AML-193 (cell line): ENCODE results near the gene GPM6B.
"Not testable (repeated sequence)": the region's sequence is repeated elsewhere in the genome, so short reads cannot be mapped to it uniquely, and the experiment has no call there.

Experiments
- DNase-seq, 2 experiments: peaks; one replicate each; lab custom pipeline; 2025; lab: John Stamatoyannopoulos, UW

The GPM6B gene

DNA sequence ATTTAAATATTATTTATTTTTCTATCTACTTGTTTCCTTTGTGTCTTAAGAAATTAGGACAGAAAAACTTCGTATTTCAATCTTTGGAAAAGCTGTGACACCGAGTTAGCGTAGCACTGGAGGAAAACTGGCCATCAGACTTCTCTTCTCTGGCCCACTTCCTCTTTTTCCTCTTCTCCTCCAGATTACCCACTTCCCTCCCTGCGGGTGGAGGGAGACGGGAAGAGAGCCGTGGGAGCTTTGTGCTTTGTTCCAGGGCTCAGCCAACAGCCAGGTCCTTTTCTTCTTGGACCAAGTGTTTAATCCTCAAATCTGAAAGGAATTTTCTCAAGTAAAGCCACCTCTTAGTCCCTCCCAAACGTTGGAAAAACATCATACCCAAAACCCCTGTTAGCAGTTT lies 52.6 kb downstream of the GPM6B start:
- no peak for DNase-seq

DNA sequence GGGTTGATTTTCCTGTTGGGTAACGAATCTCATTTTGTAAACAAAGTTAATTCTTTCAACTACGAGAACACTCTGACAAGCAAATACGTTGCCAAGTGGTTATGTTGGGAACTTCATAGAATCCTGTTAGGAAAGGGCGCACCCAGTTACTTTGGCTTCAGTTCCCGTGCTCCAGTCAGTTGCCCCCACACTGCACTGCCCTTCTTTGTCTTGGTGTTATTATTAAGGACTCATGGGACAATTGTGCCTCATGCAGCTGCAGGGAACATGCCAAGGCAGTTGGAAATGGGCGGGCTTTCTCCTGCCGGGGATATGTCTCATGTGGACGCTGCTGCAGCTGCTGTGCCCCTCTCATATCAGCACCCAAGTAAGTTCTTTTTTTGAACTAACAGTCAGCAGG lies 53.4 kb downstream of the GPM6B start:
- DNase-seq, result no peak

DNA sequence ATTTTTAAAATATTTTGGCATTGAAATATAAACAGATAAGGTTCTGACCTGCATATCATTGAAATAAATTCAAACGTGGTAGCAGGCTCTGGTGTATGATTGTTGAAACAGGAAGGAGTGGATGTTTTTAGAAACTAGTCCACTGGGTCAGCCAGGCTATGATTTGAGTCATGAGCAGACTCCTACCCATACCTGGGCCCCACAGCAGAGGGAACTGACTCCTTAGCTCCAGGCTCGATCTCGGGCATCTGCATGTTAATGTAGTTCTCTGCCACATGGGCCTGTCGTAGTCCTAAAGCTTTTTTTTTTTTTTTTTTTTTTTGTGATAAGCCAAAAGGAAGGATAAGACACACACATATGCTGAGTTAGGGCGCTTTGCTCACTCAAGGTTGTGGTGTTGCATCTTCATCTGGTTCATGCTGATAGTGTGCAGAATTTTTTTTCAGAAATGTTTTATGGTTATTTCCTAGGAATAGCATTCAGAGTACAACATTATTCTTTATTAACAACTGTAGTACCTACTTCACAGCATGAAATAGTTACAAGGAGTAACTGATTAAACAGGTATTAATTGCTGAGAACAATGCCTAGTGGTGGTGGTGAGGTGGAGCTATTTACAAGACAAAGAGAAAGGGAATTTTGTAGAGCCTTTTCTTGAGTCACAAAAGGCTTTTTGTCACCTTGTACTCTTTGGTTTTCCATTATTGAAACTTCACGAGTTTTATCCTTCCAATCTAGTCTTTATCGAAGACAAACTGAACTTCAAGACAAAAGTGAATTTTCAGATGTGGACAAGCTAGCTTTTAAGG lies 55.1 kb downstream of the GPM6B start:
- DNase-seq, result no peak

DNA sequence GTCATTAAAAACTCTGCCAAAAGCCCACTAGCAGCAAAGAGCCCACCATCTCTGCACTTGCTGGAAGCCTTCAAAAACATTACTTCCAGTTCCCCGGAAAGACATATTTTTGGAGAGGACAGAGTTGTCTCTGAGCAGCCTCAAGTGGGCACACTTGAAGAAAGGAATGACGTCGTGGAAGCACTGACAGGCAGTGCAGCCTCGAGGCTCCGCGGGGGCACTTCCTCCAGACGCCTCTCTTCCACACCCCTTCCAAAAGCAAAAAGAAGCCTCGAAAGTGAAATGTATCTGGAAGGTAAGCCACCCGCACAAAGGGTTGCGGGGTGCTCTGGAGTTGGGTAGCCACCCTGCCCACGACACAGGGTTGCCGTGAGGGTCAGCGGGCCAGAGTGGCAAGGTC lies 56.5 kb downstream of the GPM6B start:
- DNase-seq, result no peak

DNA sequence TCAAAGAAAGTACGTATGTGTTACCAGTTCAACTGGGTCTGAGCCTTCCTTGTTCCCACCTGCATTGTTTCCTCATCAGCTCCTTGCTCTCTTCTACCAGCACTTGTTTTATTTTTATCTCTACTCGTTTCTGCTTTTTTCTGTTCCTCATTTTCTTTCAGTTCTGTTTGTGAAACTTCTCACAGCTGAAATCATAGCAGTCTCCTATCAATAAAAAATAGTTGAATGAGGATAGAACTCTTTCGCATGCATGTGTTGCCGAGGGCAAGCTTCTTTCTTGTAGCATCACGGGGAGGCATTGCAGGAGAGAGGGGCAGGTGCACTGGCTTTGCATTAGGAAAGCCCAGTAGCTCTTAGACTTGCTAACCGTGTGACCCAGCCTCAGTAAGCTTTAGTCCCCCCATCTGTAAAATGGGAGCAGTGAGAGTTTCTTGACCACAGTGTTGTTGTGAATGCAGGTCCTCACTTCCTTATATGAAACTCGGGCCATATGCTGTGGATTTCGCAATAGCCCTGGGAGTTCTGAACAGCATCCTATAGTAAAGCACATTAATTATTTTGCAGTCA lies 57.7 kb downstream of the GPM6B start:
- DNase-seq, result peak in 1 of 2 experiments; percentile 10

DNA sequence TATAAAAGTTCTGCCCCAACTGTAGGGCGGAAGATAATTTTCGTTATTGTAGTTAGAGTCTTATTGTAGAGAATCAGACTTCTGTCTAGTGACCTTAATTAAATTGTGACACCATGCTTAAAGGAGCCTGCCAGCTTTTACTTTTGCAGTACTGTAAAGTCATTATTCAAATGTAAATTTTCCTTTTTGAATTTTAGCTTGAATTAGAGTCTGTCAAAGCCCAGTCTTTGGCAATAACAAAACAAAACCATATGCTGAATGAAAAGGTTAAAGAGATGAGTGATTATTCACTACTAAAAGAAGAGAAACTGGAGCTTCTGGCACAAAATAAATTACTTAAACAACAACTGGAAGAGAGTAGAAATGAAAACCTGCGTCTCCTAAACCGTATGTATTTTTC lies 60.5 kb downstream of the GPM6B start:
- DNase-seq, result no peak

DNA sequence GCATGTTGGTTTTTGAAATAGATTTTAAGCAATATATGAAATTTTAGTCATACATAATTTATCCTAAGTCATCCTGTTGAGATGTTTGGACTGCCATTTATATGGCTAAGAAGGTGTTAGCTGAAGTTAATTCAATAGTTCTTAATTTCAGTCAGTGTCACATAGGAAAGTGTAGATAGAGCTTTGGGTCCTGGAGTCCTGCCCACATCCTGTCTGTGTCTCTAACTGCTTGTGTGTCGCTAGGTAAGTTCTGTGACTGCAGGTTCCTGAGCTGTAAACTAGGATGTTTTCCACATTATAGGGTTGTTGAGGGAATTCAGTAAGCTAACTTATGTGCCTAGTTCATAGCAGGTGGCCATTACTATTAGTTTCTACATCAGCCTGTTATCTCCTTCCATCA lies 61.6 kb downstream of the GPM6B start:
- no peak for DNase-seq

DNA sequence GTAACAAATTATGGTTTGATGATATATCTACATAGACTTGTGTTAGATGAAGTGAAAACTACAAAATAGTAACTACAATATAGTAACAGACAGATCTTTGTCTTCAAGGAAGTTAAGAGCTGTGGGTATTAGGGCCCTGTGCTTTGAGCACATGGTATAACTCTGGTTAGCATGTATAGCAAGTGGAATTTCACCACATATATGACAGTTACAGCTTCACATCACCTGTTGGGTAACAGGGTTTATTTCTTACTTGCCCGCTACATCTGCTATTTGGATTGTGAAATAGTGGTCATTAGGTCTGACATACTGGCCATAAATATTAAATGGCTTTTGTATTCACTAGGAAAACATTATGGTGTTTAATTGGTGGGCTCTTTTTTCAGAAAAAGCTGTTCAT lies 62.1 kb downstream of the GPM6B start:
- peak; percentile 58 to 66 for DNase-seq

DNA sequence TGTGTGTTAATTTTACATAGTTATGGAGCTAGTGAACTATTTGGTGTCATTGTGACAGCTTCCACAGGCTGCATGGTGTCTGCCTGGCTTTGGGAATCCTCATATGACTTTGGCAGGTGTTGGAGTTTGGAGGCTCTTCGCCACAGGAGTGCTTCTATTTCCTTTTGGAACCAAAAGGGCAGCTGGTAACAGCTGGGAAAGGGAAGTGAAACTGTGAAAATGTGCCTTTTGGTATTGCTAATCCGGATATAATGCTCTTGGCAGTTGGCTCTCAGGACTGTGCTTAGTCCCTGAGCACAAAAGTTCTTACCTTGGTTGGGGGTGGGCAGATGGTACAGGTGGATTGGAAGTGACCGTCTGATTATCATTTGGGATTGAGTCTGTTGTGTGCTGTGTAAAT lies 64.2 kb downstream of the GPM6B start:
- no peak for DNase-seq

DNA sequence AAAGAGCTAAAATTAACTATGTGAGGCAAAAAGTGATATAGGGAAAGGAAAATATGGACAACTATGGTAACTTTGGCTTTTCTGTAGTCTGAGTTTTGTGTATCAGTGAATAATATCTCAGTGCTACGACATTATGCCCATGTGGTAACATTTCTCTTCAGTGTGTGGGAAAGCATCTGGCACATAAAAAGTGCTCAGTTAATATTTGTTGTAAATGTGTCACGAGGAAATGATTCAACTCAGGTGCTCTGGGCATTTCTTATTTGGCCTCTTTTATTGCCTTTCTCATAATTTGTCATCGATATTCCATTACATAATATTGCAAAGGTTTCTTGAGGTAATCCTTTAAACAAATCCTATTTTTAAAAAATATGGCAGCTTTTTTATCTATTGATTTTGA lies 64.8 kb downstream of the GPM6B start:
- DNase-seq, result no peak

DNA sequence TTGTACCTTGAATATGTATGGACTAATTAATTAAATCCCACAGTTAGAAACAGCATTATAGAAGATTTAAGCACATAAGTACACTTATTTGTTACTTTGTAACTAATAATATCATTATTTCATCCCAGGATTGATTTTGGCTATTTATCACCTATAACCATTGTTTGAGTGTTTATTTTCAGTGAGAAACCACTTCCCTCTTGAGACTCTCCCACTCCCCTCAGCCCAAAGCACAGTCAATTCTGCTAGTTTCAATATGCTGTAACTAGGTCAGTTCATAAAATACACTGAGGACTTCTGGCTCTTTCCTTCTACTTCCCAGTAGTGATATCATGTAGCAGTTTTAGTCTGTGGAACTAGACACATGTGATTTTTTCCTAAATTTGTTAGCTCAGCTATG lies 66.1 kb downstream of the GPM6B start:
- DNase-seq, result no peak

DNA sequence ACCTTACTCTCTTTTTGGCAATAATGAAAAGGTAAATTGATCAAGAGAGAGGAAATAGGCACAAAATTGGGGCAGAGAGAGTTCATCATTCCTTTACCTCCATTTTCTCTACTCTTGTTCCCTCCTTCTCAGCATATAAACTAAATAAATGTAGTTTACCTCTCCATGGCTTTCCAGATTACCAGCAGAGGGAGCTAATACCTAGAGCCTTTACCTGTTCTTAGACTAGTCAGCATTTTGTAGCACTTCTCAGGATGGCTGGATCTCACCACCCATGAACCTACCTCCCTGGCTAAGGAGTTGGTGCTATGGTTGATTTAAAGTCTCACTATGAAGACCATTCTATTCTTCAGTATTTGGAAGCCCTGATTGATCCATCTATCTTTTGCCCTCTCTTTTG lies 66.7 kb downstream of the GPM6B start:
- DNase-seq, result peak in 1 of 2 experiments; percentile 12

DNA sequence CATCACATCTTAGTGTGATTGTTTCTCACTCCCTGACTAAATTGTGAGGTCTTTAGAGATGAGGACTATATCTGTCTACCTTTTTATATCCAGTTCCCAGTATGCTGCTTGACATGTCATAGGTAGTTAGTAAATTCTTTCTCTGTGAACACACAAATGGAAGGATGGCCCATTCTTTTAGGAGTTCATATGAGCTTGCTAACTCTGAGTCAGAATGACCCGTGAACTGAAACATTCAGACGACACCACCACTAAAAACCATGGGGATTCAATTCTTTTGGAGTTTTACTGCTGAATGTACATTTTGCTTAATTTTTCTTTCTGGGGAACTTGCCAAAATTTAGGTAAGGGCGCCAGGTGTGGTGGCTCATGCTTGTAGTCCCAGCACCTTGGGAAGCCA lies 68.4 kb downstream of the GPM6B start:
- no peak for DNase-seq

DNA sequence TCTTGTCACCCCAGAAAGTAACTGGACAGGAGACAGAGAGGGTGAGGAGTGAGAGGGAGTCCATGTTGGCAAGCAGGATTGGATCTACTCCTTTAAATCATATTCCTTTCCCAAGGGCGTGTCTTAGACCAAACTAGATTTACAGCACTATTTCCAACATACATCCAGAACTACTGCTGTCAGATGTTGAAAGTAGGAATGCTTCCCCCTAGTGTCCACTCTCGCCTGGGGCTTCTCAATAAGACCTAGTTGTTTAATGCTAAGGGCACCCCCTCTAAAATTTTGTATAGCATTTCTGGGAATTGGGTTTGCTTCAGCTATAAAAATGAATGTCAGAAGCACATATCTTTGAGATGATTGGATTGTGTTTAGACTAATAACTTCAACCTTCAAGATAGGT lies 69.1 kb downstream of the GPM6B start:
- DNase-seq, result peak; percentile 10 to 16

DNA sequence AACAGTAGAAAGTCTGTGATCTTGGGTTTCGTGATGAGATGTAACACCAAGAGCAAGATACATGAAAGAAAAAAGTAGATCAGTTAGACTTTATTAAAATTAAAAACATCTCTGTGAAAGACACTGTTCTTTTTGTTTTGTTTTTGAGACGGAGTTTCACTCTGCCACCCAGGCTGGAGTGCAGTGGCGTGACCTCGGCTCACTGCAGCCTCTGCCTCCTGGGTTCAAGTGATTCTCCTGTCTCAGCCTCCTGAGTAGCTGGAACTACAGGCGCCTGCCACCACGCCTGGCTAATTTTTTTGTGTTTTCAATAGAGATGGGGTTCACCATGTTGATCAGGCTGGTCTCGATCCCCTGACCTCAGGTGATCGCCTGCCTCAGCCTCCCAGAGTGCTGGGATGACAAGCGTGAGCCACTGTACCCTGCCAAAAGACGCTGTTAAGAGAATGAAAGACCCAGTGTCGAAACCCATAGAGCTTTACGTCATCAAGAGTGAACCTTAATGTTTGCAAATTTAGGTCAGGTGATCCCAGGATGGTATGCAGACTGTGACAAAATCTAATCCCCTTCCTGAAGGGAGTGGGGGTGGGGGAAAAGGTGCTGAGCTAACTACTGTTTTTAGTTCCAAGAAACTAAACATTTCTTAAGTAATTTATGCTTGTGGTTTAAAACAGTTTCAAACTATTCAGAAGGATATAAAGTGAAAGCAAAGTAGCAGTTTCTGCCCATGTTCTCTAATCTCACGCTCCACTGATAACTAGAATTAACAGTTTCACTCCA lies 74.3 kb downstream of the GPM6B start:
- peak; percentile 20 to 50 for DNase-seq

DNA sequence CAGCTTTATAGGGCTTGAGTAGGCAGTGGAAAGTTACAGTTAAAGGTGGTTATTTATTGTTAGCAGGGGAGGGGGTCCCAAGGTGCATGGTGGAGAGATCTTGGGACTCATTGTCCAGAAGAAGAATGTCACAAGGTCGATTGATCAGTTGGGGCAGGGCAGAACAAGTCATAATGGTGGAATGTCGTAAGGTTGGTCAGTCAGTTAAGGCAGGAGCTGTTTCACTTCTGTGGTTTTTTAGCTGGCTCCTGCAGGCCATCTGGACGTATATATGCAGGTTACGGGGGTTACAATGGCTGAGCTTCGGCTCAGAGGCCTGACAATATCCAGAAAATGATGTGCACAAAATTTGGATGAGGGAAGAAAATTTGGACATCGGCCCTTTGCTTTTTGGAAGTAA lies 75.2 kb downstream of the GPM6B start:
- DNase-seq, result no peak

DNA sequence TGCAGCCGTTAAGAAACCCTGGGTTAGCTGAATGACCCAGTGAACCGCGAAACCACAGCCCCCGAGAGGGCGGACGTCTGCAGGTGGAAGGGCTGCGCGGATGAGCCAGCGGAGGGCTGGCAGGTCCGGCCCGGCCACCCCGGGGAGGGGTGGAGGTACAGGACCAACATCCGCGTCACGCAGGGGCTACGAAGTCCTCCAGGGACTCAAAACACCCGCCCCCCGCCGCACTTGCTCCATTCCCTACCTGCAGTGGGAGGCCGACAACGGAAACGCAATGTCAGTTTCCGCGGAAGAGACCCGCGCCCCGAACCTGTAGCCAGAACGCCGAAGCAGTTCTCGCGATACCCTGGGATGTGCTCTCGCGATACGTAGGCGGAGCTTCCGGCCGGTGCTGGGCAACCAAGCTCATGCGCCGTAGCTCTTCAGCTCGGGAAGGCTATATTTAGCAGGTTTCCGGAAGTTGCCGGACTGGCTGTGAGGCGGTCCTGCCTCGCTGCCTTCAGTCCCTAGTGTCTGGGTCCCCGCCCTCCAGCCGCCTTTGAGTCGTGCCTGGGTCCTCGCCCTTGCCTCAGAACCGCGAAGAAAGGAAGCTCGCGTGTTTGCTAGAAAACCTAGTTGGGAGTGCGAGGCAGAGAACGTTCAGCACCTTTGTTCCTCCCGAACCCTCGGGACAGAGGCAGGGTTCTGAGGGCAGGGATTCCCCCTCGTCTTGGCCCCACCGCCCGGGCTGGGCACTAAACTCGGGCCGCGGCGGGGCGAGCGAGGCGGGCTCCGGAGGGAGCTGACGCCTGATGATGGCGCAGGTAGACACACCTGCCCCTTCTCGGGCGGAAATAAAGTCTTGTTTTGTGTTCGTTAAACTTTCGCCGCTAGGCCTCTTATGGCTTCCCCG lies 82.4 kb downstream of the GPM6B start, which contains the start of the genes OFD1 and TRAPPC2:
Gene OFD1 (plus strand): TSS at position 471 of the 895 bp plus-strand sequence. CDS start 324 bp downstream, at position 795.
Gene TRAPPC2 (minus strand): TSS at position 343 of the 895 bp plus-strand sequence. CDS start 14,657 bp downstream, outside the sequence.
- peak; percentile 68 to 77 for DNase-seq

DNA sequence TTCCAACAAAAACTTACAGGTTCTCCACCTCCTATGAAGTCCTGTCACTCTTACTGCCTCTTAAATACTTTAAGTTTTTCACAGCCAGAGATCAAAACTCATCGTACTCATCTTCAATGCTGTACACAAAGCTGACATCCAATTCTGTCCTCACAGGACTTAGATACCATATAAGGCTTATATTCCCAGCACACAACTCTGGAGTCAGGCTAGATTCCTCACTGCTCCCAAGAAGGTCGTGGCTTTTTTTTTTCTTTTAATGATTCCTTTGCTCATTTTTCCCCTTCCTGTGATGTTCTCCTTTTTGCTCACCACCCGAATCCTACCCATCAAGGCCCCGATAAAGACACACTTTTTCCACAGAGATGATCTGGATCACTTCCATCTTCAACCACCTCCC lies 83.4 kb downstream of the GPM6B start:
- DNase-seq, result no peak

DNA sequence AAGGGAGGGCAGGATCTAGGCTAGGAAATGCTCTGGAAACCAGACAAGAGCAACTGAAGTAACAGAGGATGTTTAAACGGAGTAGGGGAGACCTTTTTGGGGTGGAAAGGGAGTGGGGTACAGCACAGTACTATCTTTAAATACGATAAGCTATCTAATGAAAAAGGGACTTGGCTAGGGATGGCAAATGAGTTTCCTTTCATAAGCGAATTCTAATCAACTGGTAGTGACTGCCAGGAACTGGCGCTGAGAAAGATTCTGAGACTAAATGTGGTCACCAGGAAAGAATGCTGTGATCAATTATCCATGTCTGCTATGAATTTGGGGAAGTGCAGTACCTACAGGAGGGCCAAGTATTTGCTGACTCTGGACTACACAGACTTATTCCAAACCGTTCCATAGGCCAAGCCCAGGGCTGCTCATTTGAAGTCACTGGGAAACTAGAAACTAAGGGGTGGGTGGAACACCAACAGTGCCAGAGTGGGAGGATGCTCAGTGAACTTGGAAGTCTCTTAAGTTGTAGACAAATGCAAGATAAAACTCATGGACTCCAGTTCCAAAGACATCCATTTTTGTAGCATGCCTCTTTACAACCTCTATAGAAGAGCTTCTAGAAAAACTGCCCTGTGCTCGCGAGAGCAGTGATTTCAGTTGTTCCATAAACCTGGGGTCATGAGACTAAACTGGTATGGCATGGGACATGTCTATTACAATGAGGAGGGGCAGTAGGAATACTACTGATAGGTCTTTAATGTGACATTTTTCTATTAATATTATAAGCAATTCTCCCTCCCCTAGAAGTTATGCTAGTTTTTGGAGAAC lies 84.4 kb downstream of the GPM6B start:
- DNase-seq, result no peak

DNA sequence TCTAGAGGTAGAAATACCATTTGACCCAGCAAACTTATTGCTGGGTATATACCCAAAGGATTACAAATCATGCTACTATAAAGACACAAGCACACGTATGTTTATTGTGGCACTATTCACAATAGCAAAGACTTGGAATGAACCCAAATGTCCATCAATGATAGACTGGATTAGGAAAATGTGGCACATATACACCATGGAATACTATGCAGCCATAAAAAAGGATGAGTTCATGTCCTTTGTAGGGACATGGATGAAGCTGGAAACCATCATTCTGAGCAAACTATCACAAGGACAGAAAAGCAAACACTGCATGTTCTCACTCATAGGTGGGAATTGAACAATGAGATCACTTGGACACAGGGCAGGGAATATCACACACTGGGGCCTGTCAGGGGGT lies 86.4 kb downstream of the GPM6B start:
- DNase-seq, result not testable (repeated sequence)

DNA sequence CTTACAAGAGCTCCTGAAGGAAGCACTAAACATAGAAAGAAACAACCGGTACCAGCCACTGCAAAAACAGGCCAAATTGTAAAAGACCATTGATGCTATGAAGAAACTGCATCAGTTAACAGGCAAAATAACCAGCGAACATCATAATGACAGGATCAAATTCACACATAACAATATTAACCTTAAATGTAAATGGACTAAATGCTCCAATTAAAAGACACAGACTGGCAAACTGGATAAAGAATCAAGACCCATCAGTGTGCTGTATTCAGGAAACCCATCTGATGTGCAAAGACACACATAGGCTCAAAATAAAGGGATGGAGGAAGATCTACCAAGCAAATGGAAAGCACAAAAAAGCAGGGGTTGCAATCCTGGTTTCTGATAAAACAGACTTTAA lies 90.3 kb downstream of the GPM6B start:
- DNase-seq, result not testable (repeated sequence)
